ENCODE measurements around the gene FAM241B.

Gene FAM241B

GRCh38 chr10:69634759-69635425 lies 4.8 kb downstream of the FAM241B start:
- no peak for DNase-seq

GRCh38 chr10:69635428-69636272 lies 5.6 kb downstream of the FAM241B start:
- no peak for DNase-seq

- DNase-seq: no peak
These were observed 6.2 kb downstream of the FAM241B start for GRCh38 chr10:69636273-69636575.

GRCh38 chr10:69636626-69637605 lies 6.9 kb downstream of the FAM241B start:
- peak; percentile 13 for DNase-seq

GRCh38 chr10:69638642-69639041 lies 8.6 kb downstream of the FAM241B start:
- no peak for DNase-seq

GRCh38 chr10:69639291-69640195 lies 9.5 kb downstream of the FAM241B start:
- peak; percentile 46 for DNase-seq

GRCh38 chr10:69640196-69640980 lies 10.3 kb downstream of the FAM241B start:
- no peak for DNase-seq

- no peak for DNase-seq
These were observed 11.4 kb downstream of the FAM241B start for GRCh38 chr10:69641261-69641980.

- DNase-seq: no peak
These were observed 12.7 kb downstream of the FAM241B start for GRCh38 chr10:69642747-69643146.

- DNase-seq: no peak
These were observed 14.0 kb downstream of the FAM241B start for GRCh38 chr10:69643779-69644657.

GRCh38 chr10:69644658-69645295 lies 14.7 kb downstream of the FAM241B start:
- peak; percentile 33 for DNase-seq

- no peak for DNase-seq
These were observed 15.5 kb downstream of the FAM241B start for GRCh38 chr10:69645296-69646184.

GRCh38 chr10:69646185-69647060 lies 16.4 kb downstream of the FAM241B start:
- DNase-seq: no peak

GRCh38 chr10:69647126-69647525 lies 17.1 kb downstream of the FAM241B start:
- no peak for DNase-seq

- DNase-seq: no peak
These were observed 17.8 kb downstream of the FAM241B start for GRCh38 chr10:69647819-69648218.

GRCh38 chr10:69648461-69648860 lies 18.4 kb downstream of the FAM241B start:
- DNase-seq: no peak

All from MV-4-11 (cell line).